GM21390 (cell line): ENCODE data around the gene DCHS1.

Experiments used
- ATAC-seq: cut with Tn5 transposase; IDR thresholded peaks from one replicate; pipeline ENCODE4 v1.9.1; 2021; ENCODE audit not compliant: unreplicated experiment

DCHS1 gene

GRCh38 chr11:6596239-6596877 lies 59.3 kb downstream of the DCHS1 start:
- ATAC-seq = no peak

- ATAC-seq = no peak
Measured at GRCh38 chr11:6594142-6594768, 61.4 kb downstream of the DCHS1 start.

GRCh38 chr11:6588018-6588417 lies 67.6 kb downstream of the DCHS1 start:
- no peak for ATAC-seq

GRCh38 chr11:6587360-6587953 lies 68.2 kb downstream of the DCHS1 start:
- no peak for ATAC-seq

GRCh38 chr11:6586434-6587359 lies 68.9 kb downstream of the DCHS1 start:
- ATAC-seq = no peak

- ATAC-seq = no peak
Measured at GRCh38 chr11:6584528-6584927, 71.1 kb downstream of the DCHS1 start.

GRCh38 chr11:6583584-6583983 lies 72.0 kb downstream of the DCHS1 start:
- no peak for ATAC-seq

GRCh38 chr11:6579681-6580080 lies 75.9 kb downstream of the DCHS1 start:
- no peak for ATAC-seq

GRCh38 chr11:6578134-6578533 lies 77.5 kb downstream of the DCHS1 start:
- no peak for ATAC-seq

GRCh38 chr11:6576471-6577373 lies 78.9 kb downstream of the DCHS1 start:
- no peak for ATAC-seq

- ATAC-seq = no peak
Measured at GRCh38 chr11:6574816-6575715, 80.5 kb downstream of the DCHS1 start.

GRCh38 chr11:6572215-6572614 lies 83.4 kb downstream of the DCHS1 start:
- ATAC-seq = no peak

- no peak for ATAC-seq
Measured at GRCh38 chr11:6571434-6572008, 84.1 kb downstream of the DCHS1 start.
